ENCODE data around the gene SUPT5H.
A peak's percentile ranks its signal among the peaks of the same experiment; 100 is the strongest.
"Not testable (repeated sequence)": the region's sequence is repeated elsewhere in the genome, so short reads cannot be mapped to it uniquely, and the experiment has no call there.

SUPT5H gene

GRCh38 chr19:39425744-39426143 is 19.6 kb upstream of the SUPT5H start:
- no peak for DNase-seq (ENCODE audit: low read depth)

- DNase-seq (ENCODE audit: low read depth), result no peak
These were observed 19.2 kb upstream of the SUPT5H start for GRCh38 chr19:39426170-39426569.

GRCh38 chr19:39427707-39428106 is 17.7 kb upstream of the SUPT5H start:
- DNase-seq (ENCODE audit: low read depth), result no peak

GRCh38 chr19:39428283-39429112 is 16.9 kb upstream of the SUPT5H start:
- no peak for DNase-seq (ENCODE audit: low read depth)

GRCh38 chr19:39430675-39431593 is 14.4 kb upstream of the SUPT5H start:
- no peak for DNase-seq (ENCODE audit: low read depth)

GRCh38 chr19:39432677-39433025 is 12.7 kb upstream of the SUPT5H start:
- DNase-seq (ENCODE audit: low read depth), result no peak

GRCh38 chr19:39433480-39434079 is 11.8 kb upstream of the SUPT5H start:
- DNase-seq (ENCODE audit: low read depth), result no peak

GRCh38 chr19:39434123-39435076 is 11.0 kb upstream of the SUPT5H start:
- no peak for DNase-seq (ENCODE audit: low read depth)

- peak; percentile 99 for DNase-seq (ENCODE audit: low read depth)
These were observed 9.7 kb upstream of the SUPT5H start, which contains the start of gene RPS16 for GRCh38 chr19:39435499-39436349. Gene RPS16, minus strand, starts transcription at chr19:39435949. Its CDS starts 54 bp downstream, at chr19:39435895.

- no peak for DNase-seq (ENCODE audit: low read depth)
These were observed 9.0 kb upstream of the SUPT5H start for GRCh38 chr19:39436350-39436716.

GRCh38 chr19:39438270-39438934 is 7.0 kb upstream of the SUPT5H start:
- DNase-seq (ENCODE audit: low read depth), result no peak

- DNase-seq (ENCODE audit: low read depth), result no peak
These were observed 685 bp upstream of the SUPT5H start for GRCh38 chr19:39444598-39445195.

GRCh38 chr19:39446365-39447084 is 1.1 kb downstream of the SUPT5H start:
- no peak for DNase-seq (ENCODE audit: low read depth)

GRCh38 chr19:39448271-39448670 is 2.9 kb downstream of the SUPT5H start:
- no peak for DNase-seq (ENCODE audit: low read depth)

- no peak for DNase-seq (ENCODE audit: low read depth)
These were observed 3.9 kb downstream of the SUPT5H start for GRCh38 chr19:39449116-39449797.

GRCh38 chr19:39451257-39451656 is 5.9 kb downstream of the SUPT5H start:
- DNase-seq (ENCODE audit: low read depth), result not testable (repeated sequence)

GRCh38 chr19:39463403-39463802 is 18.0 kb downstream of the SUPT5H start:
- DNase-seq (ENCODE audit: low read depth), result no peak
